ENCODE measurements around the gene GCLM. TPM values are rescaled to one million over a fixed set of nuclear protein-coding genes. Genes with fewer than 3 reads are reported as not detected.

The GCLM gene
- total RNA-seq, 2 donors from 2014 or later, result 16.9 to 17.6 TPM

DNA sequence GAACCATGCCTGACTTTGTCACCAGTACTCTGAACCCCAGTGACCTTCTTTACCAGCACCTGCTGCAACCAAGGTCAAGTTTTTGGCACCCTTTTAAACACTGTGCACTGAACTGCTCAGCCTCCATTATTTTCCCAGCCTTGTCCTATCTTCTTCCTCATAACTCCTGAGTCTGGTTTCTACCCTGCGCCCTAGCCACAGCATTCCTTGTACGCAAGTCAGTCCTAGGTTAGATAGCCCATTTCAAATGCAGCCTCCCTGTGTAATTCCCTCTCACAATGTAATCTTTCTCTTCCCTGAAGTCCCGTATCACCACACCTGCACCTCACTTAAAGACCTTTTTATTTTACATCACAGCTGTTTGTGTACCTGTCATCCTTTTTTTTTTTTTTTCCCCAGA lies 67.5 kb downstream of the GCLM start:
- no peak overlapping the region for H3K27ac Mint-ChIP-seq
- H3K36me3 Mint-ChIP-seq, result no peaks in the 10 kb centered on the region
- no peak for ATAC-seq
- DNase-seq (ENCODE audit: low spot score in 2 of 2), result no peak
- H3K9me3 Mint-ChIP-seq, result no peaks in the 10 kb centered on the region

DNA sequence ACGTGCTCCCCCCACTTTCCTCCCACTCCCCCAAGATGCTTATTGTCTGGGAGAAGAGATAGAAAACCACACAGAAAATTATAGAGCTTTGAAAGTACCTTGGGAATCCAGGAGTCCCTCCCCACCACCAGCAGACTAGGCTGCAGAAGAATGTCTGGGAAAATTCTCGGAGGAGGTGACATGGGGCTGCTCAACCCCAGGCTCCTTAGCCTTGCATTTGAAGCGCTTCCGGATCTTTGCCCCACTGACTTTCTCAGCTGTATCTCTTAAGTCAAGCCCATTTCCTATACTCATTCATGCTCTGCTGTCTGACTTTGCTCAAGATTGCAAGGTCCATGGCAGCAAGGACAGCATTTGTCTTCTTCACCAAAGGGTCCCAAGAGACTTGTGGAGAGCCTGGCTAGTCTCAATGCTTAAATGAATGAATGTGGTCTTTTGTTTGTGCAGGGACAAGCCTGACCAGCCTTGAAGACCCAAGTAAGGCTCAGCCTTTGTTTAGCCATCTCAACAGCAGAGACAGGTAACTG lies 68.2 kb downstream of the GCLM start:
- Mint-ChIP-seq H3K27ac (no peak overlapping the region), H3K9me3 (no peaks in the 10 kb centered on the region), H3K36me3 (no peaks in the 10 kb centered on the region)
- DNase-seq (ENCODE audit: low spot score in 2 of 2) (no peak), ATAC-seq (no peak)

DNA sequence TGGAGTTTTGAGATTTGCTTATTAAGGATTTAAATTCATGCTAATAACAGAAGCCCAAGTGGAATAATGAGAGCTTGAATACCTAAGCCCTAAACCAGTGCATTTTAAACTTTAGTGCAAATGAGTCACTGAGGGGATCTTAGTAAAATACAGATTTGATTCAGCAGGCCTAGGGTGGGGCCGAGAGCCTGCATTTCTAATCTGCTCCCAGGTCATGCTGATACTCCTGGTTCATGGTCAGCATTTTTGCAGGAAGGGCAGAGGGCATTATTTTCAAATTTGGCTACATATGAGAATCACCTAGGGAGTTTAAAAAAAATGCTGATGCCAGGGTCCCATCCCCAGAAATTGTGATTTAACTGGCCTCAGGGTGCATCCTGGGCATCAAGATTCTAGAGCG lies 69.5 kb downstream of the GCLM start:
- ATAC-seq, result peak; percentile 28 to 52
- H3K36me3 Mint-ChIP-seq, result peaks cover 1 to 2% of the 10 kb centered on the region in 2 donors
- no peak overlapping the region for H3K27ac Mint-ChIP-seq
- no peak for DNase-seq (ENCODE audit: low spot score in 2 of 2)
- peaks cover under 1 to 2% of the 10 kb centered on the region in 2 donors for H3K9me3 Mint-ChIP-seq

DNA sequence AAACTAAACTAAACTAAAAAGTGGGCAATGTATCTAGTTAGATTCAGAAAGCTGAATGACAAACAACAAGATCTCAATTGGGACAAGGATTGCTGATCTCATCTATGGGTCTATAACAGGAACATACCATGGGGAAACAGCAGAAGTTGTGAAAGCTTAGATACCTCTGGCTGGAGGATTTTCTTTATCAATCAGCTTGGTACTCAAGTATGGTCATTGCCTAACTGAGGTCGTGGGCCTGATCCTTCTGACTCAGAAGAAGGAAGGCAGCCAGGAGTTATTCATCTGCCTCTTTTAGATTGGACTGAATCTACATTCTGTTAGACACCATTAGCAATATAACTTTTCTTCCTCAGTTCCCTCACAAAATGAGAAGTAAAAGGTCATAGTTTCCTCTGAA lies 69.9 kb downstream of the GCLM start:
- peak; percentile 80 to 93 for ATAC-seq
- H3K36me3 Mint-ChIP-seq, result peaks cover 6% of the 10 kb centered on the region in 2 donors
- no peak overlapping the region for H3K27ac Mint-ChIP-seq
- H3K9me3 Mint-ChIP-seq, result peaks cover 5 to 6% of the 10 kb centered on the region in 2 donors
- no peak for DNase-seq (ENCODE audit: low spot score in 2 of 2)

DNA sequence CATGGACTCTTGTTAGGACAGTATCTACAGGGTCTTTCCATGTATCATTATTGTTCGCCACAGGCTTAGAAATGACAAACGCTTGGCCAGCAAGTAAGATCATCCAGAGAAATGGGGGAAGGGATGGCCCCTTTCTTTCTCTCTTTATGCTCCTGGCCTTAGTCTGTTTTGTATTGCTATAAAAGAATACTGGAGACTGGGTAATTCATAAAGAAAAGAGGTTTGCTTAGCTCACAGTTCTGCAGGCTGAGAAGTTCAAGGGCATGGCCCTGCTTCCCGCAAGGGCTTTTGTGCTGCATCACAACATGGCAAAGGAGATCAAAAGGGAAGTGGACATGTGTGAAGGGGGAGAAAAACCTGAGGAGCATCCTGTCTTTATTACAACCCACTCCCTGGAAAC lies 71.3 kb downstream of the GCLM start:
- Mint-ChIP-seq H3K9me3 (peaks cover 9 to 12% of the 10 kb centered on the region in 2 donors), H3K36me3 (peaks cover 13 to 14% of the 10 kb centered on the region in 2 donors), H3K27ac (no peak overlapping the region)
- ATAC-seq (peak in 1 of 2 donors; percentile 11), DNase-seq (ENCODE audit: low spot score in 2 of 2) (no peak)

Other genes with a start within 250 kb of the GCLM start
- under 1 TPM; 0.25 to 0.72 TPM for gene BCAR3, start 227.6 kb downstream of the GCLM start, total RNA-seq
- gene DNTTIP2, start 30.2 kb downstream of the GCLM start, total RNA-seq, result 10 to 100 TPM; 64.9 to 67.0 TPM
- gene ABCA4, start 211.7 kb upstream of the GCLM start, total RNA-seq, result not detected

Measured in activated naive CD4-positive, alpha-beta T cell treated with anti-CD3 and anti-CD28 coated beads, Interleukin-2, amount 50 U/mL, for 72 hours (primary cell).